Transverse colon (tissue), 4 donors: ENCODE data around the gene GMDS. TPM values are rescaled to one million over a fixed set of nuclear protein-coding genes. Genes with fewer than 3 reads are reported as not detected.

Experiments used
- DNase-seq: peaks from one replicate; pipeline ENCODE4 v3.0.0-alpha.2; 2019
- H3K27ac ChIP-seq, 4 donors: fragments of 200-600 bp; sonication (generic); 2 replicates each; pipeline ENCODE4 v1.5.1; 2016 to 2018; ENCODE audit warnings: inconsistent platforms in 4 of 4
- H3K27me3 ChIP-seq: fragments of 200-600 bp; sonication (generic); 2 replicates; pipeline ENCODE4 v1.5.1; 2017; ENCODE audit warnings: inconsistent platforms
- H3K36me3 ChIP-seq, 4 donors: fragments of 200-600 bp; sonication (generic); 2 replicates each; pipeline ENCODE4 v1.5.1; 2017 to 2019; ENCODE audit warnings: inconsistent platforms in 4 of 4
- H3K4me1 ChIP-seq, 4 donors: fragments of 200-600 bp; sonication (generic); 2 replicates each; pipeline ENCODE4 v1.5.1; 2017 to 2020; ENCODE audit warnings: inconsistent platforms in 4 of 4
- H3K4me3 ChIP-seq, 4 donors: fragments of 200-600 bp; sonication (generic); 1 replicate in 1 of 4; 2 replicates in 3 of 4; pipeline versions ENCODE4 v1.5.1 to v1.6.1; 2017 to 2019; ENCODE audit warnings: inconsistent platforms in 4 of 4
- H3K9me3 ChIP-seq, 2 donors: fragments of 200-600 bp; sonication (generic); 2 replicates each; pipeline ENCODE4 v1.5.1; 2017 to 2019; ENCODE audit warnings: inconsistent platforms in 2 of 2
- CTCF ChIP-seq, 5 experiments: fragments of 200-600 bp in 3 of 5; fragments of 450-650 bp in 2 of 5; sonication (generic) in 3 of 5; IDR thresholded peaks; 1 replicate in 2 of 5; 2 replicates in 3 of 5; pipeline ENCODE4 v1.5.1; 2016 to 2017; ENCODE audit warnings: antibody characterized with exemption in 5 of 5, inconsistent platforms in 3 of 5, mild to moderate bottlenecking in 2 of 5, moderate library complexity in 1 of 5
- EP300 ChIP-seq: sonication (generic); formaldehyde crosslinking; IDR thresholded peaks from one replicate; pipeline ENCODE4 v1.6.1; 2017; ENCODE audit warnings: antibody characterized with exemption, low read depth
- POLR2A ChIP-seq: fragments of 450-650 bp; IDR thresholded peaks from one replicate; pipeline ENCODE4 v1.6.1; 2016; ENCODE audit warnings: antibody characterized with exemption, mild to moderate bottlenecking, moderate library complexity
- POLR2AphosphoS5 ChIP-seq, 3 donors: sonication (generic); formaldehyde crosslinking; IDR thresholded peaks; one replicate each; pipeline ENCODE4 v1.6.1; 2016; ENCODE audit warnings: antibody characterized with exemption in 3 of 3
- WGBS, 2 donors: methylation state at CpG; one replicate each; pipeline ENCODE4 v1.1.5; 2018; ENCODE audit warnings: low coverage in 1 of 2; 5-methylcytosine and 5-hydroxymethylcytosine counted together
- in situ Hi-C, 4 donors: fragments of 200-750 bp; cut with MboI; loops; one replicate each; pipeline versions ENCODE4 v1.15.0 to v1.15.1; 2017; ENCODE audit warnings: low sequenced_read_pairs in 3 of 4, low pct_ligation_motif_present in 1 of 4, low pct_unique_long_range_greater_than_20kb in 1 of 4
- intact Hi-C: fragments of 100-400 bp; cut with DNase I; formaldehyde crosslinking; loops from one replicate; pipeline ENCODE4 v1.15.1; 2023; ENCODE audit warnings: low total_unique reads
- total RNA-seq, 4 donors: library from RNA; depleted of rRNA; stranded (reverse); fragments of >200 nt; gene quantifications; one replicate each; pipeline ENCODE4 v1.1.0, GENCODE V29; 2016

Gene GMDS
- total RNA-seq, 4 donors from 2014 or later: 66.2 to 546 (median 102) TPM

GRCh38 chr6:1774226-1774915 is 471.0 kb downstream of the GMDS start:
- H3K4me3 ChIP-seq: no peak overlapping the region
- no peak overlapping the region for H3K27ac ChIP-seq
- H3K27me3 ChIP-seq: no peaks in the 10 kb centered on the region
- 88 to 90% methylated on average over 5 of the region's 5 CpGs for WGBS, 2 donors
- no peaks in the 10 kb centered on the region for H3K9me3 ChIP-seq
- intact Hi-C loops (no loop called here), in situ Hi-C loops (no loop called here)
- H3K4me1 ChIP-seq: peaks cover 0 to 5% (median 0%) of the 10 kb centered on the region in 4 donors
- TF ChIP-seq CTCF (IDR thresholded peaks at IDR 0.05) (no peak), EP300 (no peak), POLR2A (no peak), POLR2AphosphoS5 (IDR thresholded peaks at IDR 0.05) (no peak)
- no peaks in the 10 kb centered on the region for H3K36me3 ChIP-seq
- no peak for DNase-seq

GRCh38 chr6:1773700-1774099 is 471.7 kb downstream of the GMDS start:
- Histone ChIP-seq H3K4me3 (no peak overlapping the region), H3K27ac (no peak overlapping the region), H3K27me3 (no peaks in the 10 kb centered on the region), H3K9me3 (no peaks in the 10 kb centered on the region), H3K4me1 (peaks cover 0 to 5% (median 0%) of the 10 kb centered on the region in 4 donors), H3K36me3 (no peaks in the 10 kb centered on the region)
- TF ChIP-seq EP300 (no peak), POLR2A (no peak), POLR2AphosphoS5 (IDR thresholded peaks at IDR 0.05) (no peak), CTCF (IDR thresholded peaks at IDR 0.05) (no peak)
- WGBS, 2 donors: 53 to 56% methylated on average over 2 of the region's 2 CpGs
- in situ Hi-C loops: no loop called here
- intact Hi-C loops: no loop called here
- DNase-seq: no peak

DNA sequence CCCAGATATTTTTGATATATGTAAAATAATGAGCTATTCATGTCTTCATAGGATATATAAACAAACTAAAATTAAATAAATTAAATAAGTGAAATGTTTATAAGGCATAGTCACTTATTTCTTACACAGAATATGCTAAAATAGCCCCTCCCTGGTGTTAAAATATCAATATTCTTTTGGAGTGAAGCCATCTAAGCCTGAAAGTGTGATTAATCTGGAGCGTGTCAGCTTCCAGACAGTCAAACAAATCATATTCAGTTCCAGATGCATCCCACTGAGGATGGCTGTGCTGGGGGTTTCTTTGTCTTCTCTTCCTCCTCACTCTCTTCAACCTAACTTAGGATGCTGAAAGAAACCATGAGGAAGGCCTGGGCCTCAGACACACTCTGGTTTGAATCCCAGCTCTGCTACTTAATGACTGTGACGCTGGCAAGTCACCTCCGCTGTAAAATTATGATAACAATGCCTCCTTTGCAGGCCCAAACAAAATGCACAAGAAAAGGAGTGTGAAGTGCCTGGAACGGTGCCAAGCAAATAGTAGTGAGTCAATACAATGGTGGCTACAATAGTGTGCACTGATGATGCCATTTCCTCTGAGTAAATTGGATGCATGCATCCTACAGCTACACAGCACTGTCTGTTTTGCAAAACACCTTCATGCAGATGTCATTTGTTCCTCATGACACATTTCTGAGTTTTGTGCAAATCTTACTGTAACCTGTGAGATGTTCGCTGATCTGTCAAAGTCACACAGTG is 474.3 kb downstream of the GMDS start:
- Histone ChIP-seq H3K27me3 (no peaks in the 10 kb centered on the region), H3K27ac (no peak overlapping the region), H3K4me3 (no peak overlapping the region), H3K36me3 (no peaks in the 10 kb centered on the region), H3K4me1 (peaks cover 0 to 9% (median 4%) of the 10 kb centered on the region in 4 donors), H3K9me3 (no peaks in the 10 kb centered on the region)
- in situ Hi-C loops: no loop called here
- 53 to 66% methylated on average over 4 to 5 of the region's 5 CpGs for WGBS, 2 donors
- no peak for DNase-seq
- TF ChIP-seq POLR2A: no peak
- no peak for TF ChIP-seq POLR2AphosphoS5 (IDR thresholded peaks at IDR 0.05)
- TF ChIP-seq EP300: no peak
- no peak for TF ChIP-seq CTCF (IDR thresholded peaks at IDR 0.05)
- intact Hi-C loops: no loop called here

GRCh38 chr6:1770435-1770843 is 475.0 kb downstream of the GMDS start:
- no peak for DNase-seq
- Histone ChIP-seq H3K36me3 (no peaks in the 10 kb centered on the region), H3K9me3 (no peaks in the 10 kb centered on the region), H3K27ac (no peak overlapping the region), H3K4me1 (peaks cover 0 to 9% (median 4%) of the 10 kb centered on the region in 4 donors), H3K27me3 (no peaks in the 10 kb centered on the region), H3K4me3 (no peak overlapping the region)
- in situ Hi-C loops: no loop called here
- TF ChIP-seq POLR2AphosphoS5 (IDR thresholded peaks at IDR 0.05) (no peak), POLR2A (no peak), CTCF (IDR thresholded peaks at IDR 0.05) (no peak), EP300 (no peak)
- intact Hi-C loops: no loop called here
- 73 to 80% methylated on average over 6 to 7 of the region's 7 CpGs for WGBS, 2 donors
